Panc1 (cell line): ENCODE results near the gene IFNA5. TPM values are rescaled to one million over a fixed set of nuclear protein-coding genes. Genes with fewer than 3 reads are reported as not detected.

Source experiments
- ATAC-seq: fragments of 200-7000 bp; cut with Tn5 transposase; 2 replicates; pipeline ENCODE4 v1.9.1; 2020; ENCODE audit warnings: mild to moderate bottlenecking, moderate library complexity
- BruUV-seq: library from RNA; stranded (reverse); fragments of 400-500 nt; replicated peaks from 2 replicates; lab custom pipeline; 2021; lab: Mats Ljungman, UMichigan
- CTCF ChIA-PET: fragments of 300-600 bp; sonication (Branson Sonifier 250); formaldehyde crosslinking; loops from one replicate; lab custom pipeline; 2022; ENCODE audit warnings: antibody characterized with exemption; lab: Charles Lee
- POLR2A ChIA-PET: fragments of 300-600 bp; sonication (Branson Sonifier 250); formaldehyde crosslinking; loops from one replicate; lab custom pipeline; 2022; ENCODE audit warnings: antibody characterized with exemption; lab: Charles Lee
- DNase-seq: peaks from one replicate; pipeline ENCODE4 v3.0.0-alpha.2; 2010; ENCODE audit warnings: low read depth, low spot score
- H3K27ac ChIP-seq: 2 replicates; pipeline ENCODE4 v1.5.1; 2011; ENCODE audit warnings: mild to moderate bottlenecking, low read length, inconsistent platforms
- H3K27me3 ChIP-seq: fragments of 200-500 bp; sonication (Bioruptor generic); 2 replicates; pipeline ENCODE4 v1.6.0; 2014; ENCODE audit warnings: low read length, inconsistent platforms; ENCODE audit not compliant: control insufficient read depth, insufficient read depth
- H3K36me3 ChIP-seq: fragments of 200-500 bp; sonication (Bioruptor generic); 2 replicates; pipeline ENCODE4 v1.5.1; 2014; ENCODE audit warnings: inconsistent platforms, mild to moderate bottlenecking, low read length, moderate library complexity; ENCODE audit not compliant: control insufficient read depth, insufficient read depth
- H3K4me1 ChIP-seq: 2 replicates; pipeline ENCODE4 v1.5.1; 2011; ENCODE audit warnings: inconsistent platforms, mild to moderate bottlenecking, low read length, moderate library complexity; ENCODE audit not compliant: control insufficient read depth, insufficient read depth
- H3K4me3 ChIP-seq, 2 experiments: 2 replicates each; pipeline ENCODE4 v1.5.1; 2011 to 2012; ENCODE audit warnings: low read depth in 2 of 2, low read length in 2 of 2, mild to moderate bottlenecking in 2 of 2, inconsistent platforms in 1 of 2, moderate library complexity in 1 of 2
- H3K9me3 ChIP-seq: fragments of 200-500 bp; sonication (Bioruptor generic); 2 replicates; pipeline ENCODE4 v1.5.1; 2014; ENCODE audit warnings: low read depth, mild to moderate bottlenecking, inconsistent platforms, low read length, moderate library complexity; ENCODE audit not compliant: control insufficient read depth, insufficient read depth
- CTCF ChIP-seq: fragments of 450-650 bp; IDR thresholded peaks from 2 replicates; pipeline ENCODE4 v1.5.1; 2017; ENCODE audit warnings: mild to moderate bottlenecking
- POLR2AphosphoS5 ChIP-seq: IDR thresholded peaks from 2 replicates; pipeline ENCODE4 v1.6.1; 2012; ENCODE audit warnings: mild to moderate bottlenecking, low read depth, low read length, moderate library complexity
- TCF7L2 ChIP-seq: IDR thresholded peaks from 2 replicates; pipeline ENCODE4 v1.6.1; 2011; ENCODE audit warnings: mild to moderate bottlenecking, low read depth, low read length, inconsistent platforms
- in situ Hi-C: cut with HindIII; loops from 2 replicates; pipeline ENCODE4 v1.10.0; 2016; ENCODE audit warnings: low sequenced_read_pairs, low pct_unique_long_range_greater_than_20kb
- intact Hi-C: fragments of 100-400 bp; cut with micrococcal nuclease; formaldehyde crosslinking; loops from one replicate; pipeline ENCODE4 v1.10.0; 2022; ENCODE audit not compliant: unreplicated experiment
- total RNA-seq: library from RNA; stranded (reverse); gene quantifications from one replicate; pipeline ENCODE4 v1.2.1, GENCODE V29; 2021; ENCODE audit not compliant: unreplicated experiment

IFNA5 gene
- total RNA-seq, 1 experiment from 2014 or later, result not detected

GRCh38 chr9:21334701-21335632 lies 29.9 kb upstream of the IFNA5 start, which contains the start of gene KLHL9:
Gene KLHL9, minus strand, starts transcription at chr9:21335404. Its CDS starts 545 bp downstream, at chr9:21334859.
- Histone ChIP-seq H3K9me3 (no peaks in the 10 kb centered on the region), H3K27me3 (no peaks in the 10 kb centered on the region), H3K27ac (peak within 1 kb of the TSS; percentile 81), H3K4me1 (no peaks in the 10 kb centered on the region), H3K36me3 (no peaks in the 10 kb centered on the region; the same call in none of the 2 replicates), H3K4me3 (peak within 1 kb of the TSS; percentile 73 to 85)
- in situ Hi-C loops (no loop called here), intact Hi-C loops (no loop called here)
- DNase-seq, result no peak
- CTCF ChIA-PET, result no interaction called here
- ATAC-seq, result peak; percentile 98
- TF ChIP-seq TCF7L2 (no peak), POLR2AphosphoS5 (peak; percentile 41; the same call in 1 of the 2 replicates)
- POLR2A ChIA-PET, result interaction anchor here (0.9 kb wide), 1 partner anchor 246 kb away, joined by 3 read pairs; no protein-coding TSS in a partner anchor
- no TSS peak for BruUV-seq

- ATAC-seq (no peak), DNase-seq (no peak)
- no peaks in the 10 kb centered on the region for H3K4me1 ChIP-seq
- in situ Hi-C loops (no loop called here), intact Hi-C loops (no loop called here)
- no peak for TF ChIP-seq POLR2AphosphoS5
- no peak overlapping the region for H3K27ac ChIP-seq
- POLR2A ChIA-PET, result no interaction called here
- H3K36me3 ChIP-seq, result no peaks in the 10 kb centered on the region; the same call in none of the 2 replicates
- H3K4me3 ChIP-seq, result peak overlapping the region; percentile 73 to 85; a peak in 3 of 4 replicates
- no peaks in the 10 kb centered on the region for H3K27me3 ChIP-seq
- BruUV-seq, result no TSS peak
- CTCF ChIA-PET, result no interaction called here
- H3K9me3 ChIP-seq, result no peaks in the 10 kb centered on the region
Measured at GRCh38 chr9:21333226-21333625, 28.1 kb upstream of the IFNA5 start.

- BruUV-seq, result no TSS peak
- H3K4me1 ChIP-seq, result no peaks in the 10 kb centered on the region
- H3K4me3 ChIP-seq, result no peak overlapping the region
- H3K27ac ChIP-seq, result no peak overlapping the region
- in situ Hi-C loops (no loop called here), intact Hi-C loops (no loop called here)
- POLR2A ChIA-PET, result interaction anchor here (0.7 kb wide), 1 partner anchor 64 kb away, joined by 5 read pairs; no protein-coding TSS in a partner anchor
- H3K27me3 ChIP-seq, result no peaks in the 10 kb centered on the region
- TF ChIP-seq TCF7L2, result no peak
- no peak for TF ChIP-seq CTCF
- TF ChIP-seq POLR2AphosphoS5, result no peak
- CTCF ChIA-PET, result no interaction called here
- no peaks in the 10 kb centered on the region for H3K9me3 ChIP-seq
- H3K36me3 ChIP-seq, result no peaks in the 10 kb centered on the region; the same call in none of the 2 replicates
- no peak for ATAC-seq
- no peak for DNase-seq
Measured at GRCh38 chr9:21331676-21332402, 26.7 kb upstream of the IFNA5 start.
